Measurements from ENCODE around the gene NT5DC1. TPM values are rescaled to one million over a fixed set of nuclear protein-coding genes. Genes with fewer than 3 reads are reported as not detected.
A peak's percentile ranks its signal among the peaks of the same experiment; 100 is the strongest.

NT5DC1 gene
- total RNA-seq, 1 donor from 2014 or later: 21.5 TPM

DNA sequence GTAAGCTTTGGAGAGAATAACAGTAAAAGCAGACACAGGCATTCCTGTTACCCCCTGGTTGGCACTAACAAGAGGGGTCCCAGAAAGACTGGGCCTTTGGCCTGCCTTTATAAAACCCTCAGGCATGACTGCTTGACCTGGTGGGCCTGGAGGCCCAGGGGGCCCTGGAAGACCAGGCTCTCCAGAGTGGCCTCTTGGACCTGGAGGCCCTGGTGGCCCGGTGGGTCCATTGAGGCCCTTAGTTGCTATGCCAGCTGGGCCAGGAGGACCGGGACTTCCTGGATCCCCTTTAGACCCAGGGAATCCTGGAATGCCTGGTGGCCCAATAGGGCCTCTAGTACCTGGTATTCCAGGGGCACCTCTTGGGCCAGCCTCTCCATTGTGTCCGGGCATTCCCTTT lies 19.8 kb downstream of the NT5DC1 start:
- intact Hi-C loops (cut with DNase I): no loop called here
- no peak for ATAC-seq
- DNase-seq (ENCODE audit: low spot score): no peak

DNA sequence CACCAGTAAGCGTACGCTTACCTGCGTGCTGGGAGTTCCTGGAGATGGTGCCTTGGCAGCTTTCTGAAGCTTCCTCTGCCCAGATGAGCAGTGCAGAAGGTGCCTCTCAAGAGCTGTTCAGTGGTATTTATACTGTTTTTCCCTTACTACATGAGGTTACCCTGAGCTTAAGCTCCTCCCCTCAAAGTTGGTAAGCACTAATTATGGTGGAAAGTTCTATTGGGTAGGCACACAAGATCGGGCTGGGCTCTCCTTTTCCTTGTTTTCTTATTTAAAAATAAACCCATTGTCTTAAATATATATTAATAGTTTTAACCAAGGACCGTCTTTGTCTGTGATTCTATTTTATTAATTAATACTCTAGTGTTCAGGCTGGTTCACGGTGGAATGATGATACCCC lies 25.4 kb downstream of the NT5DC1 start, which contains the start of gene COL10A1:
TSS of gene COL10A1 (minus strand) at position 101 of the 400 bp plus-strand sequence. CDS start 640 bp downstream, outside the sequence.
- intact Hi-C loops (cut with DNase I): no loop called here
- ATAC-seq (no peak), DNase-seq (ENCODE audit: low spot score) (no peak)

DNA sequence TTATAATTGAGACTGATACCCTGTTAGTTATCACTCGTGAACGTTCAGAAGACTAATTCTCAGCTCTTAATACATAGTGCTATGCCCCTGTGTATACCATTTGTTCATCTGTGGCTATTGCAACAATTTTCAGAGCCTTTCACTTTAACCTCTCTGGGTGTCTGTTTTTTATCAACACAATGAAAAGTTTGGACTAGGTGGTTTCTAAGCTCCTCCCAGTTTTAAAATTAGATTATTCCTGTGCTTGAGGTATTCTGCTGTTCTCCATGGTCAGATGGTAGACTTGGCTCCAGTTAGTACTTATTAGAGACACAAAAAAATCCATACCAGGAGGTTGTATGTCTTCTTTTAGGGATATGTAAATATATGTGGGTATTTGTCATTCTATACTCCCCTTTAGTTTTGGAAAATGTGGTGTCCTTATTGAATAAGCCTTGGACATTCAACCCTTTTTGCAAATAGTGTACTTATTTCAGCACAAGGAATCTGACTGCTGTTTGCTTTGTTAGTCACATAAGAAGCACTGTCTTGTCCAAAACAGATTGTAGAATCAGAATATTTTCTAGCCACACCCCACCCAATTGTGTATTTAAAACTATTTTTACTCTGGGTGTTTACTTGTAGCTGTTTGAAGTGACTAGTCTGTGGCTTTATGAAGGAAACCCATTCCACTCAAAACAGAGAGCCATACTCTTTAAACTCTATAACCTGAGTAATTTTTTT lies 27.3 kb downstream of the NT5DC1 start:
- intact Hi-C loops (cut with DNase I): no loop called here
- ATAC-seq: no peak
- no peak for DNase-seq (ENCODE audit: low spot score)

DNA sequence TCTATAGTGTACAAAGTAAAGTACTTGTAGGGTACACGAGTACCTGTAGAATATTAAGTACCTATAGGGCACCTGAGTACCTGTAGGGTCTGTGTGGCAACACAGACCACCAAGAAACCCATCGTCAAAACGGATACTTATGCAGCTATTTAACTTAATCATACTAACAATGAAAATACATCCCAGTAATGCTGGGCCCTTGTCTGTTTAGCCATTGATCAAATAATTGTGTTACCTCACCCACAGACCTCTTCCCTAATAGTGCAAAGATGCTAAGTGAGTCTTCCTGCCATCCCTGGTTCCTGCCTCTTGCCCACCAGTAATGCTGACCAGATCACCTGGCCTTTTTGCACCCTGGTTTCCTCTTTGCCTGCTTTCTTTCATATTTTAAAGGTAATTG lies 32.8 kb downstream of the NT5DC1 start:
- intact Hi-C loops (cut with DNase I): no loop called here
- no peak for ATAC-seq
- no peak for DNase-seq (ENCODE audit: low spot score)

DNA sequence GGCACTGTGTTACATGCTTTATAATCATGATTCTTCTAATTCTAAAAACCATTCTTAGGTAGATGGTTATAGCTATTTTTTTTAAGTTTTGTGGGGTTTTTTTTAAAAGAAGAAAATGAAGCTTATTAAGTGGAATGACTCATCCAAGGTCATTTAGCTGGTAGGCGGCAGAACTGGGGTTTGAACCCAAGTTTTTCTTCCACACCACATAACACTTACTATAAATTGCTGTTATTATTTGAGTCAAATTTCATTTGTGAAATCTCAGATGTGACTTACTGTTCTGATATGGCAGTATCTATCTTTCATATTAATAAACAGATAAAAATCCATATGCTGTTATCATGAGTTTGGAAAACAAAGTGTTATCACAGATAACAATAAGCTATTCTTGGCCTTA lies 35.7 kb downstream of the NT5DC1 start:
- ATAC-seq (no peak), DNase-seq (ENCODE audit: low spot score) (no peak)
- intact Hi-C loops (cut with DNase I): no loop called here

DNA sequence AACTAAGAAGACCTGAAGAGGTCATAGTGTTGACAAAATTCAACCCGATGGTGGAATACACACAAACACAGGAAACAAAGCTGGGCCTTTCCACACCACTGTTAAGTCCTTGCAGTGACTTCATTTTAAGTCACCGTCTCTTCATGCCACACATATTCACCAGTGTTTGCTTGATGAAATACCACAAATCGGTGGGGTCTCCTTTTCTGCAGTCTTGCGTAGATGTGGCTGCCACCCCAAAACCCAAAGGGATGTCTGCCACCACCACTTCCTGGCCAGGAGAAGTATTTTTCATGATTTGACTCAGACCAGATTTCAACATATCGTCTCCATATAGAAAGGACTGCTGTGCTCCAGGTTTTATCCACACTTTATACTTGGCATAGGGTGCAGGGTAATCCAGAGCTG lies 36.3 kb downstream of the NT5DC1 start:
- intact Hi-C loops (cut with DNase I): no loop called here
- DNase-seq (ENCODE audit: low spot score): no peak
- ATAC-seq: no peak

DNA sequence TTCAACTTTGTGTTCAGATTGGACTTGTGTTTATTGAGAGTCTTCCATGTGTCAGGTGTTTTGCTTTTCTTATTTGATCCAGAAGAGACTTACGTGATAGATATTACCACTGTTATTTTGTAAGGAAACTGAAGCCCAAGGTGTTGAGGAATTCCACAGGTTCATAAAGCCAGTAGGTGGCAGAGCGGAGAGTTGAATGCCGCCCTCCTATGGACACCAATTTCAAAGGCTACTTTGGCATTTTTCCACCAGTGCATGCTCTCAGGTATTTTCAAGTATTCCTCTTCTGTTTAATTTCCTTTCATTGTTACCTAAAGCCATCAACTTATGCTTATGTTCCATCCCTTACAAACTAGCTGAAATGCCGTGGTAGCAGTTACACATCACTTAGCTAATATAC lies 39.3 kb downstream of the NT5DC1 start:
- DNase-seq (ENCODE audit: low spot score): no peak
- ATAC-seq: no peak
- intact Hi-C loops (cut with DNase I): loop anchor here (10.0 kb wide), 1 partner anchor 885 kb away; no protein-coding TSS in a partner anchor

DNA sequence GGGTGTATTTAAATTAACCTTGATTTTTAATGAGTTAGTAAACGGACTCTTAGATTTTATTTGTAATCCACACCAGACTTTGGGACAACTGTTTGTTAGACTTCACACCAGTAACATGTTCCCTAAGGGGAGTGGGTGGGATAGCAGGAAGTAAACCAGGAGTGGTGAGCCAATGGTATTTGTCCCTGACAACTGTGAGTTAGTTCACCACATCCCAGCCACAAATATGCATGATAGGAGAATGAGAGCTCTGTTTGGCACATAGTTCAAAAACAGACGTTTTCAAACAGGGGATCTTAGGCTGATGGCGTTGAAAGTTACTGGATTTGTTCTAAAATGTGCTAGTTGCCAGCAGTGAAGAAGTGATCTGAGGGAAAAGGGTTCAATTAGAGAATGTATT lies 44.0 kb downstream of the NT5DC1 start:
- DNase-seq (ENCODE audit: low spot score) (no peak), ATAC-seq (peak; percentile 53)
- intact Hi-C loops (cut with DNase I): loop anchor here (10.0 kb wide), 1 partner anchor 880 kb away; no protein-coding TSS in a partner anchor

DNA sequence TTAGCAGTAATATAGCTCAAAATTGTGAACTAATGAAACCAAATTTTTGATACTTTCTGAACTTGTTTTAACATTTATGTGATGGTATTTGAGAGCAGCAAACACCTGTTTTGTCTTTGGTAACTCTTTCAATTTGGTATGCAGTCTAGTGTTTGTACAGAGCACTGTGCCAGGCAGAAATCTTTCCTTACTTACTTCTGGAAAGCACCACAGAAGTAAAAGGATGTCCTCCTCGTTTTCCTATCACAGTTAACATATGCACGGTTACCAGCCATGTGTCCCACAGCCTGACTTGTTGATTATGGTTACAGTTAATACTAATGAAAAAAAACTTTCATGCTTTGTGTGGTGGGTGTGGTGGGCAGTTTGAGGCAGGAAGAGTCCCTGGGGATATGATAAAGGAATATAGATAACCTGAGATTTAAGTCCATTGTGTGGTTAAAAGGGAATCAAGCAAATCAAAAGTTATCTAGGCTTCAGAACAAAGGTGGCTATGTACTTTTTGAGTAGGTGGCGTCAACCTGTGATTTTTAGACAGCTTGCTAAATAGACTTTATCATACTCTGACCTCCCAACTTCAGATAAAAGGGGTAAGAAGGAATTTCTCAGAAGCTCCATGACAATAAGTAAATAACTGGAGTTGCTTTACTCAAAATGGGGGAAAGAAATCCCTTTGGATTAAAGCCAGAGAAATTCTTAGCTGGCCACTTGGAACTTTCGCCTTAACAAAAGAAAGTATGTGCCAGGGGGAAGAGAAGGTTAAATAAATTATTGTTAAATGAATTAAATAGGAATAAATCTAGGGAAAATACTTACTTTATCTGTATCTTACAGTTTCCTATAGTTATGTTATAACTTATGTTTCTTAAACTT lies 45.4 kb downstream of the NT5DC1 start:
- no peak for ATAC-seq
- DNase-seq (ENCODE audit: low spot score): no peak
- intact Hi-C loops (cut with DNase I): loop anchor here (10.0 kb wide), 1 partner anchor 879 kb away; no protein-coding TSS in a partner anchor

DNA sequence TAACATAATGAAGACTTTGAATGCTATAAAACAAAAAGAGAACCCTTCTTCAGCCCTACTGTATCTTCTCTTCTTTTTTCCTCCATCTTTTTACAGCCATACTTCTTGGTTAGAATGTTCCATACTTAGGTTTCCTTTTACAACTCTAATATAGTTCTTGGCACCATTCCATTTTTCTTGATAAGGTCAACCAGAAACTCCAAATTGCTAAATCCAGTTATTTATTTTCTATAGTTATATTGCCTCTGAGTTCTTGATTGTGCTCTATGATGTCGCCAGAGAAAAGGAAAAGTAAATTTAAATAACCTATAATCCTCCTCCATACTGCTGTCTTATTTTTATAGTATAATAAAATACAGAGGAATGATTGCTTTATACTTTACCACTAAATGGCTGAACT lies 52.0 kb downstream of the NT5DC1 start:
- DNase-seq (ENCODE audit: low spot score) (no peak), ATAC-seq (no peak)
- intact Hi-C loops (cut with DNase I): no loop called here

DNA sequence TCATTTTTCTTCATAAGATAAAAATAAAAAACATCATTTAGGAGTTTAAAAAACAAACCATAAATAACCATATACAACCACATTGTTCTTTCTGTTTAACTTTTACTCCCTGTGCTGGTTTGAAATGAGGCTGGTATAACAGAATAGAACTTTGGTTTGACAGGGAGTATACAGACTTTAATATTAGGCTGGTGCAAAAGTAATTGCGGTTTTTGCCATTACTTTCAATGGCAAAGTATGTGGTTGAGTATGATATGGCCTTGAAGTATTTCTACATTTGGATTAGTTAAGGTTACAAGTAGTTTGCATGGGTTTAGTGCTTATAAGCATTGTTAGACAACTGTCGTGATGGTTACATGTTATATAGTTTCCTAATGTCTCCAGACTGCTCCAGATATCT lies 54.2 kb downstream of the NT5DC1 start:
- ATAC-seq: no peak
- intact Hi-C loops (cut with DNase I): no loop called here
- no peak for DNase-seq (ENCODE audit: low spot score)

DNA sequence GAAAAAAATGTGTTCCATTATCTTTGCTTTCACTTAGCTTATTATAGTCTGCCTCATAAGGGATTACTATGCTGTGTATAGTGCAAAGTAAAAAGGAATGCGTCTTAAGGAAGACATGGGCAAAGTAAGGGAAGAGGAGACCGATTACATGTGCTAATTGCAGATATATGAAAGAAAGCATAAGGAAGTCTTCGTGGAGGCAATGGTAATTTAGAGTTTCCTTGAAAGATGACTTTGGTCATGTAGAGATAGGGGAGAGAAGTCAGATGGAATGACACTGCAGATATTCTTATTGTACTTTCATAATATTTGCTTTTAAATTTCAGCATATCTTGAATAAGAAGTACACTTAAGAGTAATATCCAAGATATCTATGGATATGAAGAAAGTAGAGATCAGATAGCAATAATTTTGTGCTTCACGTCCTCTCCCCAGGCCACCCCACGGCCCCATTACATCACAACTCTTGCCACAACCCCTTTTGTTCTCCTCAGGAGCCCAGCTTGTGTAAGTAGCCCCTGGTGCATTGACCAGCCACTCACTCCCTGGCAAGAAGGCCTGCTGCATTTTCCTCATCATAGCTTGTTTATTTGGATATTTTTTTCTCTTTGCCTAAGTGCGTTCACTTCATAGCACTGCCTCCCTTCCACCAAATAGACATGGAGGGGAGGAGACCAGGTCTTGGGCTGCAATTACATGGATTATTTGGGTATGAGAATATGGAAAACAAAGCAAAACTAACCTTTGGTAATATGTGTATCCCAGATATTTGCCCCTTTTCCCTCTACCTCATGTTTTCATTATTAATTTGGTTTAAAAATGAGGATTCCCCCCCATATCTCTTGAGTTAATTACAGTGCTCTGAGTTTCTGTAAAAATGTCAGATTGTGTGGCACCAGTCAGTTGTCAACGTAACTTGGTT lies 56.0 kb downstream of the NT5DC1 start:
- intact Hi-C loops (cut with DNase I): no loop called here
- DNase-seq (ENCODE audit: low spot score) (no peak), ATAC-seq (no peak)

DNA sequence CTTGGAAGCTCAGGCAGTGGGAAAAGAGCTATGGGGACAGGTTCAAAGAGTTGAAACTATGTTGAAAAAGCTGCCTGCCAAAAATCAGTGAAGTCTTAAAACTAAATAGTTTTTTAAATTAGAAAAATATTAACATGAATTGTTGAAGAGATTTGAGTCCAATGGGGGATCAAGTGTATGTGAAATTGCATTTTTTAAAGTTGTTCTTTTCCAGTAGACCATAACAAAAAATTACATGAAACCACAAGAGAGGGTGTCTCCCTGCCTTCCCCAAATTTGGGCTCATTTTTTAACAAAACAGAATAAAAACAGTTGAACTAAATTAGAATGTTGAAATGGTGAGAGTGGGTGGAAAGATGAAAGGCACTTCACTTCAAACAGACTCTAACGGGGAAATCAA lies 56.7 kb downstream of the NT5DC1 start:
- intact Hi-C loops (cut with DNase I): no loop called here

DNA sequence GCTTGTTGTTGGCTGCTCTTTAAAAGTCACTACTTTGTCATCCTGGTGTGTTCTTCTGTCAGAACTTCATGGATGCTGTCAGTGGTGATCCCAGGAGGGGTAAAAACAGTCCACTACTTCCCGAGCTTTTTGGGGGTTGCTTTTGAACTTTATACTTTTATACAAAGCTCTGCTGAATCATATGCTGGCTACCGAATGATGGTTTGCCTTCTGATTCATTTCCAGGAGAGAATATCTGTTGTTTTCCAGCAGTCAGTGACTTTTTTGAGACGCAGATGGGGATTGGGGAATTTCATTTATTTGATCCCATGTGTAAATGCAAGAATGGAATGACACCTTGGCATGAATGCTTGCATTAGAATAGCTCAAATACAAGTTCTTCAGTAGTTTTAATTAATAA lies 58.0 kb downstream of the NT5DC1 start:
- no peak for DNase-seq (ENCODE audit: low spot score)

More for the DNA sequence above, 56.7 kb downstream of the NT5DC1 start:
- ATAC-seq (no peak), DNase-seq (ENCODE audit: low spot score) (no peak)

DNA sequence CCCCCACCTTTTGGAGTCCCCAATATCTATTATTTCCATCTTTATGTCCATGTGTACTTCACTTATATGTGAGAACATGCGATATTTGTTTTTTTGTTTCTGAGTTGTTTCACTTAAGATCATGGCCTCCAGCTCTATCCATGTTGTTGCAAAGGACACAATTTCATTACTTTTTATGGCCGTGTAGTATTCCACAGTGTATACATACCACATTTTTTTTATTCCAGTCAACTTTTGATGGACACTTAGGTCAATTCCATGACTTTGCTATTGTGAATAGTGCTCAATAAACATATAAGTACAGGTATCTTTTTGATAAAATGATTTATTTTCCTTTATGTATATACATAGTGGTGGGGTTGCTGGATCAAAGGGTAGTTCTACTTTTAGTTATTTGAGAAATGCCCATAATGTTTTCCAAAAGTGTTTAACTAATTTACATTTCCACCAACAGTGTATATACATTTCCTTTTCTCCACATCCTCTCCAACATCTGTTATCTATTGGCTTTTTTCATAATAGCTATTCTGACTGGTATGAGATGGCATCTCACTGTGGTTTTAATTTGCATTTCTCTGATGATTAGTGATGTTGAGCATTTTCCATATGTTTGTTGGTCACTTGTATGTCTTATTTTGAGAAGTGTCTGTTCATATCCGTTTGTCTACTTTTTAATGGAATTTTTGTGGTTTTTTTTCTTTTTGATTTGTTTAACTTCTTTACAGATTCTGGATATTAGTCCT lies 59.3 kb downstream of the NT5DC1 start:
- DNase-seq (ENCODE audit: low spot score) (no peak), ATAC-seq (no peak)
- intact Hi-C loops (cut with DNase I): no loop called here

More for the DNA sequence above, 58.0 kb downstream of the NT5DC1 start:
- intact Hi-C loops (cut with DNase I): no loop called here
- no peak for ATAC-seq

DNA sequence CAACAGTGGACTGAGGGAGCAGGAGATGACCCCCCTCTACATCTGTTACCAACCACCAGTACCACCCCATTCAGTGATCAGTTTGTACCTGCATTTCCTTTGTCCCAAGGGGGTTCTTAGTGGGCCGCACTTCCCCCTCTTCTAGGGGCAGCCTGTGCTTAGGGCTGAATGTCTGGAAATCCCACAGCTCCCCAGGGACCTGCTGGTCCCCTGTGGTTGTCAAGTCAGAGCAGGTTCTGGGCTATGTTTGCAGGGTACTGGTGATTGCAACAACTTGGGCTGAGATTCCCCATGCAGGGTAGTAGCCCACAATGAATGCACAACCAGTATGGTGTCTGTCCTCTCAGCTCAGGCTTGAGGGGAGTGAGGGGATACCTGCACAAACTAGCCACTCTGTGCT lies 64.9 kb downstream of the NT5DC1 start:
- ATAC-seq (no peak), DNase-seq (ENCODE audit: low spot score) (no peak)
- intact Hi-C loops (cut with DNase I): no loop called here

DNA sequence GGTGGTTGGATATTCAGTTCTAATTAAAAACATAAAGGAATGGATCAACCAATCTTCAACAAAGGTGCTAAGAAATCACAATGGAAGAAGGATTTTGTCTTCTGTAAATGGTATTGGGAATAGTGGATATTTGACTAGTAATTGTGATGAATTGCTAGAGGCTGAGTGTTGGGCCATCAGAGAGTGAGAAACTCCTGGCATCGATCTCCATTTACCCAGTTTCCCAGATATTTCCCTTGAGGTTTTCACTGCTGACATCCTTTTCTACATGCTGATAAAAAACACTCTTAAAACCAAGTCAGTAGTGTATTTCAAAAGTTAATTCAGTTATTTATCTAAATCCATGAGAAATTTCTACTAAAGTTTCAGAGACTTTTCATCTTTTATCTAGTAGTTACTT lies 65.7 kb downstream of the NT5DC1 start:
- no peak for ATAC-seq
- intact Hi-C loops (cut with DNase I): no loop called here
- no peak for DNase-seq (ENCODE audit: low spot score)

DNA sequence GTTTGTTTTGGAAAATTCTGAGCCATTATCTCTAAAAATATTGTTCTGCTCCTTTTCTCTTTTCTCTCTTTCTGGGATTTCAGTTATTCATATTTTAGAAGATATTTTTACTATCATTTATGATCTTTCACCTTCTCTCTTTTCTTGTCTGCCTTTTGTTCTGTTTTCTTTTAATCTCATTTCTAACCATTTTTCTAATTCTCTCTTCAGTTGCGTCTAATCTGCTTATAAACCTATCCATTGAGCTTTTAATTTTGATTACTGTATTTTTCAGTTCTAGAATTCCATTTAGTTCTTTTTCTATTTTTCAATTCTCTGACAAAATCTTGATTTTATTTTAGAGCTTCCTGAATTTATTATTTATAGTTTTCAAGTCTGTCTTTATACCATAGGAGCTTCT lies 67.5 kb downstream of the NT5DC1 start:
- intact Hi-C loops (cut with DNase I): no loop called here
- ATAC-seq: no peak
- no peak for DNase-seq (ENCODE audit: low spot score)
